MM.1S (cell line): Measurements from ENCODE around the gene COL2A1.

Experiments
- CTCF ChIP-seq: fragments of 300-600 bp; sonication (generic); IDR thresholded peaks from 2 replicates; pipeline ENCODE4 v1.5.1; 2016; ENCODE audit warnings: antibody characterized with exemption, low read length, mixed read lengths
- EZH2 ChIP-seq: fragments of 300-600 bp; sonication (generic); optimal IDR thresholded peaks from 2 replicates; pipeline ENCODE3; 2017; ENCODE audit warnings: low read depth, mild to moderate bottlenecking, antibody characterized with exemption, low read length, mixed read lengths

DNA sequence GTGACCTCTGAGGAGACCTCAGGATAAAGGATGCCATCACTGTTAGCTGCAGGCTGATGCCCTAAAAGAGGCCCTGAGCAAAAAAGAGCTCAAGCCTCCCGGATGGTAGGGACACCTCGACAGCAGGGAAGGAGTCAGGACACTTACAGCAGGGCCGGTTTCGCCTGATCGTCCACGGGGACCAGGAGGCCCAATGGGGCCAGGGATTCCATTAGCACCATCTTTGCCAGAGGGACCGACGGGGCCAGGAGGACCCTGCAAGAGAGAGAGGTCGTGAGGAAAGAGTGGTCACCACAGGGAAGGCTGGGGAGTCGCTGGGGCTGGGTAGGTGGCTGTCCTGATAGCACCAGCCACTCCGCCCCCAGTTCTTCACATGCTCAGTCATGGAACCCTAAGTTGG lies 28.5 kb downstream of the COL2A1 start:
- TF ChIP-seq CTCF (no peak), EZH2 (no peak)
